ENCODE results near the gene OR5A2.

DNA sequence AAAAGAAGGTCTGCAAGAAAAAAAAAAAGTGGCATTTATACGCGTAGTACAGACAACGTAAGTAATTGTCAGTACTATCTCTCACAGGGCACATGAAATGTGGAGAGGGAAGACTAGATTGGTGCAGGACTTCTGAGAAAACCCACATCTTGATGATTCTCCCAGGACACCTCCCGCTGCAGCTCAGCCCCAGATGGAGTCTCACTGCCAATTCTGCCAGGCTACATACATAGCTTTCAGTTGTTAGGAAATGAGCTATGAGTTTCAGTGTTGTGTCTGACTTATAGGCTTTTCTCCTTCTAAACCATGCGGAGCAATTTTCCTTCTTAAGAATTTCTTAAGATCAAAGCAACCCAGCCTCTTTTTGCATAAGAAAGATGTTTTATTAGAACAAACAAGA, 9.6 kb downstream of the OR5A2 start:
- TF ChIP-seq EZH2 (IDR thresholded peaks at IDR 0.05; ENCODE audit: insufficient read depth, poor library complexity, severe bottlenecking) (no peak), EZH2phosphoT487 (IDR thresholded peaks at IDR 0.05; ENCODE audit: insufficient read depth, low read depth) (no peak)

All from GM23248 (cell line).